IPS-20b (cell line): ENCODE results near the gene REV3L.
"Not testable (repeated sequence)": the region's sequence is repeated elsewhere in the genome, so short reads cannot be mapped to it uniquely, and the experiment has no call there.

Experiments used
- H3K27ac ChIP-seq: one replicate; pipeline ENCODE4 v1.5.1; 2013; ENCODE audit warnings: low read length
- H3K27me3 ChIP-seq: 2 replicates; pipeline ENCODE4 v1.6.1; 2013; ENCODE audit warnings: mild to moderate bottlenecking, low read length, inconsistent platforms; ENCODE audit not compliant: insufficient read depth
- H3K36me3 ChIP-seq: 2 replicates; pipeline ENCODE4 v1.6.1; 2013; ENCODE audit warnings: low read depth, mild to moderate bottlenecking, inconsistent platforms, low read length, moderate library complexity; ENCODE audit not compliant: insufficient read depth
- H3K4me1 ChIP-seq: 2 replicates; pipeline ENCODE4 v1.6.1; 2013; ENCODE audit warnings: mild to moderate bottlenecking, control low read depth, inconsistent platforms, low read length, moderate library complexity; ENCODE audit not compliant: insufficient read depth
- H3K4me3 ChIP-seq: 2 replicates; pipeline ENCODE4 v1.5.1; 2013; ENCODE audit warnings: mild to moderate bottlenecking, low read length, inconsistent platforms
- H3K9ac ChIP-seq: 2 replicates; pipeline ENCODE4 v1.6.1; 2013; ENCODE audit warnings: low read depth, mild to moderate bottlenecking, inconsistent platforms, low read length, moderate library complexity
- H3K9me3 ChIP-seq: 2 replicates; pipeline ENCODE4 v1.6.1; 2013; ENCODE audit warnings: mild to moderate bottlenecking, low read depth, low read length, inconsistent platforms; ENCODE audit not compliant: insufficient read depth

Gene REV3L

DNA sequence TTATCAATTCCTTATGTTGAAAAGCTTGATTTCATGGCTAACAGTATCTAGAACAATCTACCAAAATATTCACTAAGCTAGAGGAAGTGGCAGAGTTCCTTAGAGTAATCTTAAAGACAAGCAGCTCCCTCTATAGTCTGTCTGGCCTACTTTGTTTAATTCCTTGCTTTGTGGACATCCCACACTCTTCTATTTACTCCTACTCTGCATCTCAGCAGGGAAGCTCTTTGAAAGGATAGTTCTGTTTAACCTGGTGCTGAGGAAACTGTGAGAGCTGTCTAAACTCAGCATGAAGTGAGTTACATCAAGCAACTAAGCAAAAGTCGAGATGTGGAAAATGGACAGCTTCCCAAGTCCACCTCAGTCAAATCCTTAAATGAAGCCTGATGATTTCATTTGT is 4.3 kb downstream of the REV3L start:
- Histone ChIP-seq H3K9me3 (no peaks in the 10 kb centered on the region), H3K27me3 (peaks cover 82% of the 10 kb centered on the region), H3K36me3 (no peaks in the 10 kb centered on the region), H3K4me3 (no peak overlapping the region), H3K27ac (no peak overlapping the region), H3K9ac (no peak overlapping the region), H3K4me1 (peaks cover 21% of the 10 kb centered on the region)

DNA sequence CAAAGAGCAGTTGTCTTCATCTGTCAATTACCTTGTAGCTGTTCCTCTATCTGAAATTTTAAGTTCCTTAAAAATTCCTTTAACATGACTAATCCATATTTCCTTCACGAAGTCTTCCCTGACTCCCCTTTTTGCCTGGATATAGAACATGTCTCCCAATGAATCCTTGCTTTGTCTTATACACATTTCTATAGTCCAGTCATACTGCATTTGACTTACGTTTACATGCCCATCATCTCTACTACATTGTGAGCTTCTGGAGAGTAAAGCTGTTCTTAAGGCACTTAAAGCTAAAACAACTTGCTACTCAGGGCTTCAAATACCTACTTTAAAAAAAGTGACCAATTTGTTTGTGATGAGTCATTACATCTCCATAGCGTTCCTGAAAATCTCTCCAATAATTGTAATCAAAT is 4.9 kb downstream of the REV3L start:
- Histone ChIP-seq H3K27ac (no peak overlapping the region), H3K9me3 (no peaks in the 10 kb centered on the region), H3K9ac (no peak overlapping the region), H3K4me1 (peaks cover 21% of the 10 kb centered on the region), H3K36me3 (no peaks in the 10 kb centered on the region), H3K4me3 (no peak overlapping the region), H3K27me3 (peaks cover 84% of the 10 kb centered on the region)

DNA sequence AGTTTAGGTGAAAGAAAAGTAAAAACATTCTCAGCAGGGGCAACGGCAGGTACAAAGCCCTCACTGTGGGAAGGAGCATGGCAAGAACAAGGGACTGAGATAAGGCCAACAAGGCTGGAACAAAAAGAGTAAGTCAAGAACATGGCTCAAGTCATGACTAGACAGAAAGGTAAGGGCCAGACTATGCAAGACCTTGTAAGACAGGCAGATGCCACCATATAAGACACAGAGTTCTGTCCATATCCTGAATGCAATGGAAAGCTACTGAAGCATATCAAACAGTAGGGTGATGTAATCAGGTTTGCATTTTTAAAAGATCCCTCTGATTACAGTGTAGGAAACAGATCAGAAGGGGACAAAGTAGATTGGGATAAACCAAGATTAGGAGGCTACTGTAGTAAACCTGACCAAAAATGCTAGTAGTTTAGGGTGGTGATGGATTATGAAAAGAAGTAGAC is 5.5 kb downstream of the REV3L start:
- Histone ChIP-seq H3K4me3 (no peak overlapping the region), H3K9ac (no peak overlapping the region), H3K36me3 (no peaks in the 10 kb centered on the region), H3K27ac (no peak overlapping the region), H3K4me1 (peaks cover 21% of the 10 kb centered on the region), H3K9me3 (no peaks in the 10 kb centered on the region), H3K27me3 (peaks cover 84% of the 10 kb centered on the region)

DNA sequence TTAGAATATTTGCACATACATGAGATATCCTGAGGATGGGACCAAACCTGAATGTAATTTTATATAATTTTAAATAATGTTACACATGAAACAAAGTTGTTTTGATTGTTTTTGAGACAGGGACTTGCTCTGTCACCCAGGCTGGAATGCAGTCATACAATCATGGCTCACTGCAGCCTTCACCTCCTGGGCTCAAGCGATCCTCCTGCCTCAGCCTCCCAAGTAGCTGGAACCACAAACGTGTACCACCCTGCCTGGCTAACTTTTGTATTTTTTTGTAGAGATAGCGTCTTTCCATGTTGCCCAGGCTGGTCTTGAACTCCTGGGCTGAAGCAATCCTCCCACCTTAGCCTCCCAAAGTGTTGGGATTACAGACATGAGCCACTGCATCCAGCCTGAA is 7.0 kb downstream of the REV3L start:
- not testable (repeated sequence) for H3K9ac ChIP-seq, H3K4me3 ChIP-seq, H3K9me3 ChIP-seq, H3K36me3 ChIP-seq, H3K27ac ChIP-seq
- Histone ChIP-seq H3K4me1 (peaks cover 15% of the 10 kb centered on the region), H3K27me3 (peaks cover 72% of the 10 kb centered on the region)

DNA sequence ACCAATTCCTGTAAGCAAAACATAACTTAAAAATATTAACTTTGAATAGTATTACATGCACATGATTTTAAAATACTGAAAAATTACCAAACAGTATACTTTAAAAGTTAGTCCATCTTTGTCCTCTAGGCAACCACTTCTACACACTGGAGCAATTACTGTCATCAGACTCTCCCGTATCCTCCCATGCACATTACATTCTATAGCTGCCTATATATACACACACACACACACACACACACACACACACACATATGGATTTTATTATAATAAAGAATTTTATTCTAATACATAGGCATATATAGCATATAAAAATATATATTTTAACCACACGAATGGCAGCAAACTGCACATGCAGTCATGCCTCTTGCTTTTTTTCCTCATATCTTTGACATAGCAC is 8.2 kb downstream of the REV3L start:
- Histone ChIP-seq H3K27ac (no peak overlapping the region), H3K9ac (no peak overlapping the region), H3K9me3 (no peaks in the 10 kb centered on the region), H3K27me3 (peaks cover 59% of the 10 kb centered on the region), H3K36me3 (no peaks in the 10 kb centered on the region), H3K4me1 (peaks cover 15% of the 10 kb centered on the region), H3K4me3 (no peak overlapping the region)

DNA sequence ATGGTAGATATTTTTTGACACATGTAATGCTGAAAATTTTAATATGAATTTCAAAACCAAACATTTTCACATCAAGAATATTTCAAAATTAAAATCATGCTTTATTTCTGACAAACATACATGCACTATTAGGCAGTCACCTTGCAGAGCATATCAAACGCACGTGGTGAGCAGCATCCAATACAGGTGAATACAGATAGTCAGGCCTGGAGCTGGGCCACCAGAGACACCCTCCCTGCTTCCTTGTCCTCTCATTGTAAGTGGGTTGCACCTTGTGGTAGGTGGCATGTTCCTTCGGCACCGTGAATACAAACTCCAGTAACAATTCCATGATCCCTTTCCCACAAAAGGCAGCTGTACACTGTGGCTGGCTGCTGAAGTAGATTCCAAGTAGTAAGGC is 8.9 kb downstream of the REV3L start:
- no peak overlapping the region for H3K27ac ChIP-seq

DNA sequence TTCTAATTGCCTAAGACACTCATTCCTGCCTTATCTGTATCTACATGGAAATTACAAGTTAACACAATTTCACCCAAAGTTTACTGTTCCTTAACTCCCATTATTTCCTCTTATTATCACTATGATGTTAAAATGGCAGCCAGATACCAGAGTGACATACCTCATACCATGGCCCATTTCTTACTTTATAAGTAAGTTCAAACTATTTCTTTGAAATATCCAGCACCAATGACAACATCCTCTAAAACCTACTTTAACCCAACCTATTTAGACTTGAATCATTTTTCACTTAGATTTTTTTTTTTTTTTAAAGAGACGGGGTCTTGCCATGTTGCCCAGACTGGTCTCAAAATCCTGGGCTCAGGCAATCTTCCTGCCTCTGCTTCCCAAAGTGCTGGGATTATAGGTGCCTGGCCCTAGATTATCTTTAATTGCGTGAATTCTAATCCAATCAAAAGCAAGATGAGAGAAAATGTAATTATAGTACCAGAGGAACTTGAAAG is 10.0 kb downstream of the REV3L start:
- H3K27me3 ChIP-seq = peaks cover 42% of the 10 kb centered on the region
- no peaks in the 10 kb centered on the region for H3K9me3 ChIP-seq
- H3K27ac ChIP-seq = no peak overlapping the region
- peaks cover 9% of the 10 kb centered on the region for H3K4me1 ChIP-seq
- H3K4me3 ChIP-seq = no peak overlapping the region
- no peaks in the 10 kb centered on the region for H3K36me3 ChIP-seq
- H3K9ac ChIP-seq = no peak overlapping the region

More for the DNA sequence above, 8.9 kb downstream of the REV3L start:
- H3K9me3 ChIP-seq = no peaks in the 10 kb centered on the region
- no peaks in the 10 kb centered on the region for H3K36me3 ChIP-seq
- no peak overlapping the region for H3K9ac ChIP-seq
- no peak overlapping the region for H3K4me3 ChIP-seq
- peaks cover 14% of the 10 kb centered on the region for H3K4me1 ChIP-seq
- peaks cover 52% of the 10 kb centered on the region for H3K27me3 ChIP-seq

DNA sequence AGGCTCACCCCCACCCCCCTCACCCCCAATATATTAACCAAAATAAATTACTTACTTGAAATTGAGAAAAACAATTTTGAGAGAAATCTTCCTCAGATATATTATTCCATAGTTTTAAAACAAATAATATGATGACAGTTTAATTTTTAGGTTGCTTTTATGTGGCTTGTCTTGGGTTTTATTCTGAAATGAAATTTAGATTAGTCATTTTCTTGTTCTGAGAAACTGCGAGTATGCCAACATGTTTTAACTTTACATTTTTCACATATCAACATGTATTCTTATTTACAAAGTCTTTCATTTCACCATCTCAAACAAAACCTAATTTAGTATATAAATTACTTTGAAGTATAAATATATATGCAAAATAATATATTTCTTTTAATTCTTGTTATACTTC is 11.1 kb downstream of the REV3L start:
- H3K9ac ChIP-seq = no peak overlapping the region
- no peaks in the 10 kb centered on the region for H3K9me3 ChIP-seq
- H3K27me3 ChIP-seq = peaks cover 32% of the 10 kb centered on the region
- no peak overlapping the region for H3K27ac ChIP-seq
- 0 out of 2 replicates have a peak, but pooled peaks cover under 1% of the 10 kb centered on the region for H3K4me1 ChIP-seq
- no peaks in the 10 kb centered on the region for H3K36me3 ChIP-seq
- H3K4me3 ChIP-seq = no peak overlapping the region

DNA sequence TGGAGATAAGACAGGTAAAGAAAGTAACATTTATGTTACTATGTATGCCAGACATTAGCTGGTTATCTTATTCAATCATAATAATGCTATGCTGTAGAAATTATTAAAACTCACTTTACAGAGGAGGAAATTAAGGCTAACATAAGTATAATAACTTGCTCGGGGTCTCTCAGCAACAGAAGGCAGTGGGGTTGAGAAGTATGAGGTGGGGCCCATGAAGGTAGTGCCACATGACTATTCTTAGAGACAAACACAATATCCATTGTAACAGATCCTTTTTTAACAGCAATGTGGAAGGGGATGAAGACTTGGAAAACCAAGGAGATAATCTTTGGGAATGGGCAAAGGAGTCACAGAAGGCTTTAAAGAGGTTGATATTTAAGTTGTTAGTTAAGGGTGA is 11.5 kb downstream of the REV3L start:
- H3K9me3 ChIP-seq = no peaks in the 10 kb centered on the region
- H3K36me3 ChIP-seq = no peaks in the 10 kb centered on the region
- peaks cover 28% of the 10 kb centered on the region for H3K27me3 ChIP-seq
- H3K4me1 ChIP-seq = no peaks in the 10 kb centered on the region
- H3K27ac ChIP-seq = no peak overlapping the region
- H3K4me3 ChIP-seq = no peak overlapping the region
- no peak overlapping the region for H3K9ac ChIP-seq

DNA sequence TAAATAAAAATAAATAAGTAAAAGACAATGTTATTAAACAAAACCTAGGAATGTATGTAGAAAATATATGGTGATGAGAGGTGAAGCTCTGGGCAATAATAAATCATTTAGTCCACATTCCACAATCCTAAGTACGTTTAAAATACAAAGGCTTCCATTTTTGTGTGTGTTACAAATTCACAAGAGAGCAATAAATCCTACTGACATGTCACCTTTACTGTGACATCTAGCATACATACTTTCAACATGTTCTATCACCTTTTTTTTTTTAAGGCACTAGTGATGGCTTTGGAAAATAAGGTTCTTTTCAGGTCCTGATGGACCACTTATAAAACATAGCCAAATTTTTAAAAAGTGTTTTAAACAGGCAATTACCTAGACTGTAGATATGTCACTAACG is 12.0 kb downstream of the REV3L start:
- H3K36me3 ChIP-seq = no peaks in the 10 kb centered on the region
- no peak overlapping the region for H3K27ac ChIP-seq
- H3K4me3 ChIP-seq = no peak overlapping the region
- no peaks in the 10 kb centered on the region for H3K4me1 ChIP-seq
- peaks cover 22% of the 10 kb centered on the region for H3K27me3 ChIP-seq
- no peaks in the 10 kb centered on the region for H3K9me3 ChIP-seq
- no peak overlapping the region for H3K9ac ChIP-seq

DNA sequence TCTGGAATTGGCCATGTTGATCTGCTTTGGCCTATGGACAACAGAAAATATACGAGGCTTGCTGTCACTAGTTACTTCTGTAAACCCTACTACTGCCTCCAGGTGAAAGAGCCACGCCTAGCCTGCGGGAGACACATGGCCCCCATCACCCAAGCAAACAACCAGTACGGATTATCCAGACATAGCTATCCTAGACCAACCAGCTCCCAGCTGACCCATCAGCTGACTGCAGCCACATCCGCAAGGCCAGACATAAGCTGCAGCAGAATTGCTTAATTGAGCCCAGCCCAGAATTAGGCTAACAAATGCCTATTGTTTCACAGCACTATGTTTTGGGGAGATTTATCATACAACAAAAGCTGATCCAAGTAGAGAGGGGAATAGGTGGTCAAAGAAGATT is 13.5 kb downstream of the REV3L start:
- Histone ChIP-seq H3K9ac (no peak overlapping the region), H3K4me1 (no peaks in the 10 kb centered on the region), H3K36me3 (no peaks in the 10 kb centered on the region), H3K9me3 (no peaks in the 10 kb centered on the region), H3K27ac (no peak overlapping the region), H3K27me3 (peaks cover 10% of the 10 kb centered on the region; the same call in 1 of the 2 replicates), H3K4me3 (no peak overlapping the region)

DNA sequence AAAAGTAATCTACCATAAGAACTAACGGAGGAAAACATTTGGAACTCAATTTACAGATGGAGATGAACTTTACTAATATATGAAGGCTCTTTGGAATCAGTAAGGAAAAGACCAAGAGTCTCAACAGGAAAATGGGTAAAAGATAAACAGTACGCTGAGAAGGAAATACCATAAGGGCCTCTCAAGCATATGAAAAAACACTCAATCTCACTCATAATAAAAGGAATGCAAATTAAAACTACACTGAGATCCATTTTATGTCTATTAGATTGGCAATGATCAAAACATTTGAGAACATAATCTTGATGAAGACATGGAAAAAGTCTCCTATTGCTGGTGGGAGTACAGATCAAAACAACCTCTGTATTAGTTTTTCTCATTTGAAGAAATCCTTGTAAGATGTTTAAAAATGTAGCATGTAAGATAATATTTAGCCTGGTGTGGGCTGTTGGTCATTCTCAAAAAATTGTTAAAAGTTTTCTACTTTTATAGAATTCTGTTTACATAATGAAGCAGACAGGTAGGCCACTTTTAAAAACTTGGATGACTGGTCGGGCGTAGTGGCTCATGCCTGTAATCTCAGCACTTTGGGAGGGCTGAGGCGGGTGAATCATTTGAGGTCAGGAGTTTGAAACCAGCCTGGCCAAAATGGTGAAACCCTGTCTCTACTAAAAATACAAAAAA is 14.5 kb downstream of the REV3L start:
- H3K27me3 ChIP-seq = no peaks in the 10 kb centered on the region
- H3K9ac ChIP-seq = no peak overlapping the region
- no peaks in the 10 kb centered on the region for H3K9me3 ChIP-seq
- no peaks in the 10 kb centered on the region for H3K4me1 ChIP-seq
- no peak overlapping the region for H3K27ac ChIP-seq
- H3K4me3 ChIP-seq = no peak overlapping the region
- H3K36me3 ChIP-seq = no peaks in the 10 kb centered on the region
